ENCODE data around the gene POMGNT1. TPM values are rescaled to one million over a fixed set of nuclear protein-coding genes. Genes with fewer than 3 reads are reported as not detected.
A peak's percentile ranks its signal among the peaks of the same experiment; 100 is the strongest.

The POMGNT1 gene
- total RNA-seq, 1 donor from 2014 or later, result 110 TPM

- ATAC-seq (ENCODE audit: poor library complexity) (peak; percentile 14), DNase-seq (no peak)
- intact Hi-C loops (cut with DNase I), result no loop called here
Observed at GRCh38 chr1:46187106-46187869, 10.9 kb downstream of the POMGNT1 start.

GRCh38 chr1:46186076-46186475 lies 12.2 kb downstream of the POMGNT1 start:
- no peak for DNase-seq
- intact Hi-C loops (cut with DNase I), result no loop called here
- no peak for ATAC-seq (ENCODE audit: poor library complexity)

GRCh38 chr1:46184920-46185658 lies 13.1 kb downstream of the POMGNT1 start:
- no peak for DNase-seq
- no peak for ATAC-seq (ENCODE audit: poor library complexity)
- intact Hi-C loops (cut with DNase I), result no loop called here

GRCh38 chr1:46183926-46184557 lies 14.2 kb downstream of the POMGNT1 start:
- intact Hi-C loops (cut with DNase I), result no loop called here
- DNase-seq (no peak), ATAC-seq (ENCODE audit: poor library complexity) (no peak)

GRCh38 chr1:46183079-46183847 lies 15.0 kb downstream of the POMGNT1 start:
- intact Hi-C loops (cut with DNase I), result no loop called here
- ATAC-seq (ENCODE audit: poor library complexity) (peak; percentile 73), DNase-seq (peak; percentile 76)

- no peak for ATAC-seq (ENCODE audit: poor library complexity)
- intact Hi-C loops (cut with DNase I), result no loop called here
- no peak for DNase-seq
Observed at GRCh38 chr1:46181343-46182260, 16.6 kb downstream of the POMGNT1 start.

GRCh38 chr1:46180082-46180616 lies 18.1 kb downstream of the POMGNT1 start:
- ATAC-seq (ENCODE audit: poor library complexity) (peak; percentile 16), DNase-seq (no peak)
- intact Hi-C loops (cut with DNase I), result no loop called here

- ATAC-seq (ENCODE audit: poor library complexity) (peak; percentile 82), DNase-seq (peak; percentile 70)
- intact Hi-C loops (cut with DNase I), result loop anchor here (2.0 kb wide), 1 partner anchor 143 kb away; no protein-coding TSS in a partner anchor
Observed at GRCh38 chr1:46179138-46180081, 18.8 kb downstream of the POMGNT1 start.

- ATAC-seq (ENCODE audit: poor library complexity), result no peak
- intact Hi-C loops (cut with DNase I), result no loop called here
- DNase-seq, result no peak
Observed at GRCh38 chr1:46176211-46176865, 21.9 kb downstream of the POMGNT1 start, which contains the start of gene P3R3URF. Gene P3R3URF, minus strand, starts transcription at chr1:46176488. Its CDS starts 17 bp downstream, at chr1:46176471.

GRCh38 chr1:46175243-46175642 lies 23.0 kb downstream of the POMGNT1 start:
- ATAC-seq (ENCODE audit: poor library complexity) (no peak), DNase-seq (no peak)
- intact Hi-C loops (cut with DNase I), result no loop called here

- intact Hi-C loops (cut with DNase I), result loop anchor here (5.0 kb wide), 1 partner anchor 42 kb away; the partner anchor contains the start of gene PIK3R3
- ATAC-seq (ENCODE audit: poor library complexity) (peak; percentile 58), DNase-seq (peak; percentile 57)
Observed at GRCh38 chr1:46174448-46175231, 23.6 kb downstream of the POMGNT1 start, which contains the start of gene TSPAN1. Gene TSPAN1, plus strand, starts transcription at chr1:46175087. Its CDS starts 6,021 bp downstream, at chr1:46181108.

- peak; percentile 7 for ATAC-seq (ENCODE audit: poor library complexity)
- intact Hi-C loops (cut with DNase I), result loop anchor here (5.0 kb wide), 1 partner anchor 41 kb away; the partner anchor contains the start of gene PIK3R3
Observed at GRCh38 chr1:46173361-46173856, 24.8 kb downstream of the POMGNT1 start.

GRCh38 chr1:46172321-46172720 lies 25.9 kb downstream of the POMGNT1 start:
- intact Hi-C loops (cut with DNase I), result loop anchor here (5.0 kb wide), 1 partner anchor 40 kb away; the partner anchor contains the start of gene PIK3R3
- no peak for ATAC-seq (ENCODE audit: poor library complexity)
- no peak for DNase-seq

More at GRCh38 chr1:46173361-46173856, 24.8 kb downstream of the POMGNT1 start:
- DNase-seq, result no peak

- DNase-seq (no peak), ATAC-seq (ENCODE audit: poor library complexity) (no peak)
- intact Hi-C loops (cut with DNase I), result loop anchor here (5.0 kb wide), 1 partner anchor 40 kb away; the partner anchor contains the start of gene PIK3R3
Observed at GRCh38 chr1:46171871-46172270, 26.4 kb downstream of the POMGNT1 start.
